Urinary bladder (tissue), 4 donors: ENCODE results near the gene MCCD1. TPM values are rescaled to one million over a fixed set of nuclear protein-coding genes. Genes with fewer than 3 reads are reported as not detected.
"Not testable (repeated sequence)": the region's sequence is repeated elsewhere in the genome, so short reads cannot be mapped to it uniquely, and the experiment has no call there.

Experiments used
- DNase-seq: peaks from one replicate; pipeline ENCODE4 v3.0.0-alpha.2; 2015; ENCODE audit errors: extremely low spot score
- H3K27ac ChIP-seq: one replicate; pipeline ENCODE4 v1.5.1; 2013; ENCODE audit warnings: low read depth, mild to moderate bottlenecking, moderate library complexity
- H3K36me3 ChIP-seq: one replicate; pipeline ENCODE4 v1.6.1; 2013; ENCODE audit warnings: mild to moderate bottlenecking, moderate library complexity; ENCODE audit not compliant: insufficient read depth
- H3K4me1 ChIP-seq: one replicate; pipeline ENCODE4 v1.6.1; 2013; ENCODE audit warnings: mild to moderate bottlenecking, moderate library complexity; ENCODE audit not compliant: insufficient read depth
- H3K4me3 ChIP-seq: one replicate; pipeline ENCODE4 v1.5.1; 2013; ENCODE audit warnings: low read depth, low read length
- WGBS: extraction: QIAGEN DNeasy Blood & Tissue Kit; methylation state at CpG from one replicate; pipeline ENCODE4 v1.1.7; 2013; 5-methylcytosine and 5-hydroxymethylcytosine counted together
- polyA plus RNA-seq: library from polyadenylated mRNA; stranded (reverse); fragments of 200-250 nt; gene quantifications from one replicate; pipeline ENCODE4 v1.2.3, GENCODE V29; 2013
- total RNA-seq: library from RNA; depleted of rRNA; stranded (reverse); fragments of >200 nt; gene quantifications from one replicate; pipeline ENCODE4 v1.2.3, GENCODE V29; 2014
- donor health status: healthy with polysubstance abuse.
- donor health status: healthy.

The MCCD1 gene
- total and polyA plus RNA-seq, 2 donors: not detected

DNA sequence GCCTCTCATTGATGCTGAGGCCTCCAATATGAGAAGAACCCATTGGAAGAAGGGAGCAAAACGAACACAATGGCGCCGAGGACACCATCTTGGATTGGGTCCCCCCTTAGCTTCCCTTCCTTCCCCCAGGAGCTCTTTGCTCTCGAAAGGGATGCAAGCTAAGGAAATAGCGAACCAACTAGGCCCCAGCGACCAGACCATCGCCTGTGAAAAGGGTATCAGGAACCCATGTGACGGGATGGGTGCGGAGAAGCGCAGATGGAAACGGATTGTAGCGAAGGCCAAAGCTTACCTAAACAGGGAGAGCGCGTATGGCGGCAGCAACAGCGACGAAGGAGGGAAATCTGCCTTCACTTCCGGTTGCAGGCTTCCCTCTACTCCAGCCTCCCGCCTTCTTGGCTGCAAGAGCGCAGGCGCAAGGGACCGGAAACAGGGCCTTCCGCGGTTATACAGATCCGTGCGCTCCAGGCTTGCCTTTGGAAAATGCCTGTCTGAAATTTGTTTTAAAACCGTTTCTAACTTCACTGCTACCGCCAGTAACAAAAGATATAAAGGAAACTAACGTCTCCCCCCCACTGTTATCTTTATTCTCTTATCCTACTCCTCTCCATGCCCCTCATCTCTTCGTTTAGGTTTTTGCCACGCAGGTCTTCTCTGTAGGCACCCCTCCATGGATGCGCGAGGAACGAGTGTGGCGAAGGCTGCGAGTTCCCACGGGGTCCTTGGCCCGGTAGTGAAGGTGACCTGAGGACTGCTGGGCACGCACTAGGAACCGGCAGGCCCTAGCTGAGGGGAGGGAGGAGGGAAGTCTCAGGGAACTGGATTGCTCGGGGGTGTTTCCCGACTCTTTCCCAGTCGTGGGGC is 13.1 kb downstream of the MCCD1 start, which contains the start of gene DDX39B:
Gene DDX39B (minus strand): TSS at position 346 of the 864 bp plus-strand sequence. CDS start 1,471 bp downstream, outside the sequence.
- H3K27ac ChIP-seq: peak within 1 kb of the TSS; percentile 98
- DNase-seq: peak; percentile 96
- WGBS: under 1% methylated on average over 43 of the region's 43 CpGs
- no peaks in the 10 kb centered on the region for H3K4me1 ChIP-seq
- H3K4me3 ChIP-seq: peak within 1 kb of the TSS; percentile 70
- no peaks in the 10 kb centered on the region for H3K36me3 ChIP-seq

DNA sequence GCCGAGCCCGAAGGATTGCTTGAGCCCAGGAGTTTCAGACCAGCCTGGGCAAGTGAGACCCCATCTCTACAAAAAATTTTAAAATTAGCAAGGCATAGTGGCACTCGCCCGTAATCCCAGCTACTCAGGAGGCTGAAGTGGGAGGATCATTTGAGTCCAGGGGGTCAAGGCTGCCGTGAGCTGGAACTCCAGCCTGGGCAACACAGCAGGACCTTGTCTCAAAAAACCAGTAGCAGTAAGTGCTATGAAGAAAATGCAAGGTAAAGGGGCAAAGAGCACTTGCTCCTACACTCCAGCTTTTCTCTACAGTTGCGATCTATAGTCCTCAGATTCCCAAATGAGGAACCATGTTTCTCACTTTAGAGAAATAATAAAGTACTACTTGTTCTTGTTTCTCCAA is 14.9 kb downstream of the MCCD1 start:
- H3K4me3 ChIP-seq: no peak overlapping the region
- WGBS: 94% methylated on average over 6 of the region's 6 CpGs
- H3K4me1 ChIP-seq: peaks cover 2% of the 10 kb centered on the region
- H3K36me3 ChIP-seq: no peaks in the 10 kb centered on the region
- no peak for DNase-seq
- H3K27ac ChIP-seq: no peak overlapping the region

DNA sequence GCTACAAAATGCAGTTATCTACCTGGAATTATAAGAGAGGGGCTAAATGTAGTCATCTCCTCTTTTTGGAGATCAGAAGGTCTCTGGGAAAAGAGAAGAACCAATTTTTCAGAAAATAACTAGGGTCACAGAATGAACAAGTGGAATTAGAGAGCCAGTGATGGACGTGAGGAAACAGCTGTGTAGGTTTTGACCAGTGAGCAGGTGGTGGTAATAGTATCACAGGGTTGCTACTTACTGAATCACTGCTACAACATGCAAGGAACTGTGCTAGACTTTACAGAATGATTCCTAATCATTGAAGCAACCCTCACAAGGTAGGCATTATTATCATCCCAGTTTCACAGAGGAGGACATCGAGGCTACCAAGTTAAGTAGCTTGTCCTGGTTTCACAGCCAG is 15.9 kb downstream of the MCCD1 start:
- 72% methylated on average over 2 of the region's 2 CpGs for WGBS
- Histone ChIP-seq H3K36me3 (no peaks in the 10 kb centered on the region), H3K4me1 (peaks cover 2% of the 10 kb centered on the region), H3K4me3 (no peak overlapping the region), H3K27ac (no peak overlapping the region)
- no peak for DNase-seq

DNA sequence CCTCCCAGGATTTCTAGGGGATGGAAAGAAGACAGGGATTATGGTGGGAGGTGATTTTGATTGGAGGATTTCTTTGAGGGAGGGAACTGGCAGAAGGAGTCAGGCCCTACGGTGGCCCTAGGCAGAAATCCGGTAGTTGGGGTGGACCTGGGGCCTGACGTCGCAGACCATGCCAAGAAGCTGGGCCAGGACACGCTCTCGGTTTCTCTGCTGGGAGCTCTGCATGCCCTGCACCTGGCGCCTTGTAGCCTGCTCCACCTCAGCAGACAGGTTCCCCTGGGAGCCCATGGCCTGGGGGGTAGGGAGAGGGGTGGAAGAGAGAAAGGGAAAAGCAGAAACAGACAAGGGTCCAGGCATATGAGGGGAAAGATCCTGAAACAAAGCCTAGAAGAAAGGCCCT is 16.5 kb downstream of the MCCD1 start:
- Histone ChIP-seq H3K4me1 (peaks cover 2% of the 10 kb centered on the region), H3K27ac (no peak overlapping the region), H3K4me3 (no peak overlapping the region), H3K36me3 (no peaks in the 10 kb centered on the region)
- WGBS: 79% methylated on average over 7 of the region's 7 CpGs
- no peak for DNase-seq

- Histone ChIP-seq H3K4me1 (peaks cover 2% of the 10 kb centered on the region), H3K36me3 (no peaks in the 10 kb centered on the region), H3K4me3 (peak within 1 kb of the TSS; percentile 29), H3K27ac (peak within 1 kb of the TSS; percentile 53)
- DNase-seq: peak; percentile 84
- 4% methylated on average over 11 of the region's 11 CpGs for WGBS
Observed at GRCh38 chr6:31546339-31546957, 17.7 kb downstream of the MCCD1 start, which contains the start of gene ATP6V1G2. ATP6V1G2 (minus strand) TSS chr6:31546608; CDS start chr6:31546559, 49 bp downstream.

DNA sequence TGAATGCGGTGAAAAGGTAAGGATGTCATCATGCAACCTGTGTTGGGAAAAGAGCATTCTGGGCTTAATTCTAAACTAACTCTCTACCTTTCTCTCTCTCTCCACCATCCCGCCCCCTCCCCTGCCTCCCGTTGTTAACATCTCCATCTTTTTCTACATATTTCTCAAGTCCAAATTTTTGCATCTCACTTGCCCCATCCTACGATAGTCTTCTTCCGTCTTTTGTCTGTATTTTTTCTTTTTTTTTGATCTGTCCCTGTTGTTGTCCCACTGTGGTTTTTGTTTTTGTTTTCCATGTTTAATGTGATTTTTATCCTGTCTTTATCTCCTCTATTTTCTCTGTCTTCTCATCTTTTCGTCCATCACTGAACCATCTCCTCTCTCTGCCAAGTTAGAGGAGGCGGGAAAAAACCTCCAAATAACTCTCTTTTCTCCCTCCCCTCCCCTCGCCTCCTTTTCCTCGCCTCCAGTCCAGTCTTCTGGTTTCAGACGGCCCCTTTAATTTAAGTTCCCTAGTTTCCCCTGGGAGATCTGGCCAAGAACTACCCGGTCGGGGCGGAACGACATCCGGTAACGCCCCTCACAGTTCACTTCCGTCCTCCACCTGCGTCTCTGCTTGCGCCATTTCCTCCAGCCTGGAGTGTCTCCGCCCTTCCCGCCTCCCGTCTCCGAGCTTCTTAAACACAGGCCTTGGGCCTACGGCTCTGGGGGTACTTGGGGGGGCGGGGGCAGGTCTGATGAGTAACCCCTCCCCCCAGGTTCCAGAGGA is 18.4 kb downstream of the MCCD1 start, which contains the start of gene NFKBIL1:
Gene NFKBIL1 (plus strand): TSS at position 651 of the 769 bp plus-strand sequence. CDS start 87 bp downstream, at position 738.
- H3K4me1 ChIP-seq: peaks cover 2% of the 10 kb centered on the region
- DNase-seq: peak; percentile 92
- peak within 1 kb of the TSS; percentile 29 for H3K4me3 ChIP-seq
- peak within 1 kb of the TSS; percentile 53 for H3K27ac ChIP-seq
- no peaks in the 10 kb centered on the region for H3K36me3 ChIP-seq
- WGBS: under 1% methylated on average over 25 of the region's 25 CpGs

DNA sequence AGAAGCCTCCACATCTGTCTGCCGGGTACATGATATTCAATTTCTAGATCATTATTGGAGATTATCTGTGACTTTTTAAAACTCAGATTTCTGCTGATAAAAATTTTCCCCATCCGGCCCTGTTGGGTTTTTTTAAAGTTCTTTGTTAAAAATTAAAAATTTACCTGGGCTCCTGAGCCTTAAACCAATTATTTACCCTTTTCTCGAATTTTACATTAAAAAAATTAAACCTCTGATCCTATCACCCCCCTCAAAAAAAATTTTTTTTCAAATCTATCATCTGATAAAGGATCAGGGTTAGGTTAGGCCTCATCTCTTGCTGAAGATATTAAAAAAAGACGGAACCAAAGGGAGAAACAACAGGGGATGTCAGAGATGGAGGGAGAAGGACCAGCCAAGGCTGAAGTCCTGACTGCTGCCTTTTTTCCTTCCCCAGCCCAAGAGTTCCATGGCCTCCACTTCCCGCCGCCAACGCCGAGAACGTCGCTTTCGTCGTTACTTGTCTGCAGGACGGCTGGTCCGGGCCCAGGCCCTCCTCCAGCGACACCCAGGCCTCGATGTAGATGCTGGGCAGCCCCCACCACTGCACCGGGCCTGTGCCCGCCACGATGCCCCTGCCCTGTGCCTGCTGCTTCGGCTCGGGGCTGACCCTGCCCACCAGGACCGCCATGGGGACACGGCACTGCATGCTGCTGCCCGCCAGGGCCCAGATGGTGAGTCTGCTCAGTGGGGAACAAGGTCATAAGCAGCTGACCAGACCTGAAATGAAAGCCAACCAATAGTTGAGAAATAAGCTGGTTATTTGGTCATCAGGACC is 19.2 kb downstream of the MCCD1 start:
- DNase-seq: no peak
- 73% methylated on average over 24 of the region's 24 CpGs for WGBS
- peaks cover 2% of the 10 kb centered on the region for H3K4me1 ChIP-seq

GRCh38 chr6:31548544-31548873 is 19.7 kb downstream of the MCCD1 start:
- no peak overlapping the region for H3K4me3 ChIP-seq
- H3K4me1 ChIP-seq: peaks cover 2% of the 10 kb centered on the region
- WGBS: 90% methylated on average over 2 of the region's 2 CpGs
- no peaks in the 10 kb centered on the region for H3K36me3 ChIP-seq
- DNase-seq: no peak
- no peak overlapping the region for H3K27ac ChIP-seq

More for the DNA sequence above, 19.2 kb downstream of the MCCD1 start:
- peak overlapping the region; percentile 53 for H3K27ac ChIP-seq
- peak overlapping the region; percentile 29 for H3K4me3 ChIP-seq
- H3K36me3 ChIP-seq: no peaks in the 10 kb centered on the region

DNA sequence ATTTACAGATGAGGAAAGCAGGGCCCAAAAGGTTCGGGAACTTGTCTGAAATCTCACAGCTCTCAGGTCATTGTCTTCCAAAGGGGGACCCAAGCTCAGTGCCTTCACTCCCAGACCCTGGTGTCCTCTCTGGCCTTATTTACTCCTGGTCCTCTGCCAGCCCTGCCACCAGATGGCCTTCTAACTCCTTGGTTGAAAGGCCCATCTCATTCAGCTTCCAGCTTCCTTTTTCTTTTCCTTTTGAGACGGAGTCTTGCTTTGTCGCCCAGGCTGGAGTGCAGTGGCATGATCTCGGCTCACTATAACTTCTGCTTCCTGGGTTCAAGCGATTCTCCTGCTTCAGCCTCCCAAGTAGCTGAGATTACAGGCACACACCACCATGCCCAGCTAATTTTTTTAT is 22.6 kb downstream of the MCCD1 start:
- DNase-seq, H3K36me3 ChIP-seq, H3K27ac ChIP-seq, H3K4me3 ChIP-seq, H3K4me1 ChIP-seq: not testable (repeated sequence)
- 52% methylated on average over 5 of the region's 5 CpGs for WGBS

DNA sequence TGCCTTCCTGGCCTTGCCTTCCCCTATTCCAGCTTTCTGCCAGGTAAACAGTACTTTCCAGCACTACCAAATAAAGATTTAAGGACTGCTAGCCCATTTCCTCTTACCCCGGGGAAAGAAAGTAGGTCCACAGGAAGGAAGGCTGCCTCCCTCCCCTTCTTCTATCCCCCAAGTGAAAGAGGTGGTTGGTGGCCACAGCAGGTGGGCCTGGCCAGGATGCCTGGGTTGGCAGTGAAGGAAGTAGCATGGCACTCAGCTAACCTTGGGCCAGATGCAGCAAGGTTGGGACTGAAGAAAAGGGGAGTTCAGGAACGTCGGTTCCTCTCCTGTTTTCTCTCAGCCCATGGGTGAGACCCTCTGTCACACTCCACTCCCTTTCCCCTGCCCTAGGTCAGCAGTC is 27.5 kb downstream of the MCCD1 start:
- H3K36me3 ChIP-seq: no peaks in the 10 kb centered on the region
- no peak for DNase-seq
- H3K4me1 ChIP-seq: no peaks in the 10 kb centered on the region
- H3K27ac ChIP-seq: no peak overlapping the region
- 79% methylated on average over 3 of the region's 3 CpGs for WGBS
- no peak overlapping the region for H3K4me3 ChIP-seq

DNA sequence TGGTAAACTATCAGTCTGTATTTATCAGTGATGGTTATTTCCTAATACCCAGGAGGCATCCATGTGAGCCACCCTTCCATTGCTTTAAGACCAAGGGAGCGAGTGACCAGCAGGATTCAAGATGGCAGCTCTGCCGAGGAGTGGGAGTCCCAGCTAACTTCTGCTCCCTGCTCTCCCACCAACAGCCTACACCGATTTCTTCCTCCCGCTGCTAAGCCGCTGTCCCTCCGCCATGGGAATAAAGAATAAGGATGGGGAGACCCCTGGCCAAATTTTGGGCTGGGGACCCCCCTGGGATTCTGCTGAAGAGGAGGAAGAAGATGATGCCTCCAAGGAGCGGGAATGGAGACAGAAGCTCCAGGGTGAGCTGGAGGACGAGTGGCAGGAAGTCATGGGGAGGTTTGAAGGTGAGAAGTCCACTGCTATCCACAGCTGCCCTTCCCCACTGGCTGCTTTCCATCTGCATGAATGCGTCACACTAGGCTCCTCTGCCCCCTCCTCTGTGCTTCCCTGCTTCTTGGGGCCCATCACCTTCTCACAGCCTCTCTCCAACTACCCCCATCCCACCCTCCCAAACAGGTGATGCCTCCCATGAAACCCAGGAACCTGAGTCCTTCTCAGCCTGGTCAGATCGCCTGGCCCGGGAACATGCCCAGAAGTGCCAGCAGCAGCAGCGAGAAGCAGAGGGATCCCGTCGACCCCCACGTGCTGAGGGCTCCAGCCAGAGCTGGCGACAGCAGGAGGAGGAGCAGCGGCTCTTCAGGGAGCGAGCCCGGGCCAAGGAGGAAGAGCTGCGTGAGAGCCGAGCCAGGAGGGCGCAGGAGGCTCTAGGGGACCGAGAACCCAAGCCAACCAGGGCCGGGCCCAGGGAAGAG is 28.9 kb downstream of the MCCD1 start:
- no peak overlapping the region for H3K27ac ChIP-seq
- DNase-seq: no peak
- no peaks in the 10 kb centered on the region for H3K4me1 ChIP-seq
- no peak overlapping the region for H3K4me3 ChIP-seq
- H3K36me3 ChIP-seq: no peaks in the 10 kb centered on the region
- 76% methylated on average over 24 of the region's 24 CpGs for WGBS

- WGBS: 87% methylated on average over 8 of the region's 8 CpGs
- Histone ChIP-seq H3K4me1 (no peaks in the 10 kb centered on the region), H3K36me3 (no peaks in the 10 kb centered on the region), H3K4me3 (no peak overlapping the region), H3K27ac (no peak overlapping the region)
- no peak for DNase-seq
Observed at GRCh38 chr6:31558318-31558625, 29.5 kb downstream of the MCCD1 start.
